Measurements from ENCODE around the gene CEP112.

The CEP112 gene

GRCh38 chr17:65593092-65593854, 598.7 kb downstream of the CEP112 start:
- no peak for DNase-seq (ENCODE audit: low read depth)

- no peak for DNase-seq (ENCODE audit: low read depth)
These were observed 599.6 kb downstream of the CEP112 start for GRCh38 chr17:65592125-65592965.

- no peak for DNase-seq (ENCODE audit: low read depth)
These were observed 602.6 kb downstream of the CEP112 start for GRCh38 chr17:65589321-65589720.

GRCh38 chr17:65588181-65588808, 603.6 kb downstream of the CEP112 start:
- no peak for DNase-seq (ENCODE audit: low read depth)

- no peak for DNase-seq (ENCODE audit: low read depth)
These were observed 604.3 kb downstream of the CEP112 start for GRCh38 chr17:65587534-65588180.

- DNase-seq (ENCODE audit: low read depth) = no peak
These were observed 605.0 kb downstream of the CEP112 start for GRCh38 chr17:65586899-65587298.
